DND-41 (cell line): Measurements from ENCODE around the gene CPT2.

Experiments used
- EZH2 ChIP-seq: IDR thresholded peaks from 3 replicates; pipeline ENCODE4 v1.6.1; 2012; ENCODE audit warnings: borderline replicate concordance, low read depth, mild to moderate bottlenecking, moderate library complexity, low read length, inconsistent platforms; ENCODE audit not compliant: severe bottlenecking
- TF ChIP-seq, protein P1 (sequence below): IDR thresholded peaks from 2 replicates; pipeline ENCODE4 v1.5.1; 2012; ENCODE audit warnings: borderline replicate concordance, low read length, moderate library complexity, mild to moderate bottlenecking; ENCODE audit not compliant: poor library complexity, severe bottlenecking; ENCODE audit errors: extremely low read depth

DNA sequence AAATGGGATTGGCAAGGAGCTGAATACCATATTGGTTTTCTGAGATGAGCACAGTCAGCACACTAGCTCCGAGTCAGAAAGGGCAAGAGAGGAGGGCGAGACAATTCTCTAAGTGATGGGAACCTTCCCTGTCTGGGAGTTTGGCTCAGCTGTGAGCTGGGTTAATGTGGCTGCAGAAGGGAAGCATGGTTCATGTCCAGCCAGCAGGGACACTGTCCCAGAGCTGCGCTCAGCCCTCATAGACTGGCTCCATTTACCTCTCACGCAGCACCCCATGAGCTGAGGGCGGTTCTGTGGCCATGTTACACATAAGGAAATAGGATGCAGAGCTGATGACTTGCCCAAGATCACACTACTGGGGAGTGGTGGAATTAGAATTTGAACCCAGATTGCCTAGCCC lies 15.7 kb upstream of the CPT2 start:
- TF ChIP-seq, protein P1, sequence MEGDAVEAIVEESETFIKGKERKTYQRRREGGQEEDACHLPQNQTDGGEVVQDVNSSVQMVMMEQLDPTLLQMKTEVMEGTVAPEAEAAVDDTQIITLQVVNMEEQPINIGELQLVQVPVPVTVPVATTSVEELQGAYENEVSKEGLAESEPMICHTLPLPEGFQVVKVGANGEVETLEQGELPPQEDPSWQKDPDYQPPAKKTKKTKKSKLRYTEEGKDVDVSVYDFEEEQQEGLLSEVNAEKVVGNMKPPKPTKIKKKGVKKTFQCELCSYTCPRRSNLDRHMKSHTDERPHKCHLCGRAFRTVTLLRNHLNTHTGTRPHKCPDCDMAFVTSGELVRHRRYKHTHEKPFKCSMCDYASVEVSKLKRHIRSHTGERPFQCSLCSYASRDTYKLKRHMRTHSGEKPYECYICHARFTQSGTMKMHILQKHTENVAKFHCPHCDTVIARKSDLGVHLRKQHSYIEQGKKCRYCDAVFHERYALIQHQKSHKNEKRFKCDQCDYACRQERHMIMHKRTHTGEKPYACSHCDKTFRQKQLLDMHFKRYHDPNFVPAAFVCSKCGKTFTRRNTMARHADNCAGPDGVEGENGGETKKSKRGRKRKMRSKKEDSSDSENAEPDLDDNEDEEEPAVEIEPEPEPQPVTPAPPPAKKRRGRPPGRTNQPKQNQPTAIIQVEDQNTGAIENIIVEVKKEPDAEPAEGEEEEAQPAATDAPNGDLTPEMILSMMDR, result no peak
- no peak for TF ChIP-seq EZH2
